ENCODE measurements around the gene TRNP1. TPM values are rescaled to one million over a fixed set of nuclear protein-coding genes. Genes with fewer than 3 reads are reported as not detected.

The TRNP1 gene
- total and polyA plus RNA-seq, 2 of the 4 experiments (the other 2 are of a cell fraction): 63.3 to 91.6 TPM

GRCh38 chr1:26994020-26994786 lies 711 bp downstream of the TRNP1 start:
- ATAC-seq (ENCODE audit: low read depth): peak; percentile 2
- BruUV-seq (replicated peaks): no TSS peak
- Histone ChIP-seq H3K79me1 (ENCODE audit: low read depth in 1 of 2, low read length in 2 of 2) (peaks cover 8 to 45% of the 10 kb centered on the region in 2 experiments; a peak in 3 of 4 replicates), H3K36me3 (ENCODE audit: control insufficient read depth, insufficient read depth, low read length) (peaks cover 10% of the 10 kb centered on the region; the same call in 1 of the 2 replicates), H3K4ac (ENCODE audit: low read depth, low read length) (peak overlapping the region; percentile 38), H4K8ac (ENCODE audit: low read depth in 2 of 2, low read length in 2 of 2) (peak overlapping the region; percentile 16 to 65; a peak in 1 of 4 replicates), H4K20me1 (ENCODE audit: insufficient read depth, low read length) (peaks cover 30% of the 10 kb centered on the region), H3K9me3 (ENCODE audit: control insufficient read depth, insufficient read depth, low read length) (no peaks in the 10 kb centered on the region), H2BK20ac (ENCODE audit: low read depth, low read length) (no peak overlapping the region), H4K91ac (ENCODE audit: insufficient read depth, low read depth, low read length) (peak overlapping the region; percentile 36; the same call in 1 of the 2 replicates), H3K4me2 (ENCODE audit: low read depth, low read length) (peak overlapping the region; percentile 85), H3K4me3 (ENCODE audit: insufficient read depth, low read depth, low read length) (peak overlapping the region; percentile 95), H3K18ac (ENCODE audit: low read depth, low read length) (no peak overlapping the region; the same call in 1 of the 2 replicates), H3K23ac (ENCODE audit: low read depth, low read length) (peak overlapping the region; percentile 46), H2AK5ac (ENCODE audit: low read depth, low read length) (peak overlapping the region; percentile 22), H3K27ac (ENCODE audit: insufficient read depth, low read length) (peak overlapping the region; percentile 88), H2AFZ (replicated peaks; ENCODE audit: low read length, poor library complexity) (peak overlapping the region; percentile 85), H3K9ac (ENCODE audit: low read depth, low read length) (peak overlapping the region; percentile 91), H2BK15ac (ENCODE audit: low read depth, low read length) (no peak overlapping the region), H2BK5ac (ENCODE audit: low read depth, low read length, poor library complexity, severe bottlenecking) (peak overlapping the region; percentile 91), H2AK9ac (replicated peaks; ENCODE audit: low read depth, low read length, poor library complexity) (peak overlapping the region; percentile 91), H3K14ac (replicated peaks; ENCODE audit: low read depth, low read length) (peak overlapping the region; percentile 59), H3K27me3 (ENCODE audit: control insufficient read depth, insufficient read depth, low read length) (no peaks in the 10 kb centered on the region), H3K9me1 (ENCODE audit: insufficient read depth, low read length) (peaks cover 23% of the 10 kb centered on the region), H4K5ac (ENCODE audit: low read depth, low read length) (no peak overlapping the region), H3K4me1 (ENCODE audit: control insufficient read depth, insufficient read depth, low read length) (peaks cover 49% of the 10 kb centered on the region), H3K56ac (ENCODE audit: extremely low read depth, insufficient read depth, low read length) (peak overlapping the region; percentile 52; the same call in 1 of the 2 replicates), H2BK120ac (ENCODE audit: low read depth, low read length) (peak overlapping the region; percentile 35; the same call in 1 of the 2 replicates)
- WGBS, 2 experiments (ENCODE audit: extremely low coverage in 2 of 2, insufficient read length in 1 of 2): 1% methylated on average over 42 of the region's 97 CpGs; no CpG with 5 or more reads in 1 of the 2 experiments
- intact Hi-C loops (cut with micrococcal nuclease): no loop called here
- ChIA-PET POLR2A (ENCODE audit: unreplicated experiment) (interaction anchor here (0.6 kb wide), 1 partner anchor 39 kb away, joined by 3 read pairs; no protein-coding TSS in a partner anchor), CTCF (interaction anchor here (0.7 to 1.4 kb wide), 4 partner anchors 27 to 1749 kb away, joined by 3 to 5 read pairs (median 4); no protein-coding TSS in a partner anchor)
- in situ Hi-C loops (cut with MboI; ENCODE audit: low sequenced_read_pairs): no loop called here
- dilution Hi-C loops (cut with HindIII; ENCODE audit: low sequenced_read_pairs, unreplicated experiment): no loop called here
- DNase-seq: no peak
- TF ChIP-seq CTCF (conservative IDR thresholded peaks at IDR 0.05; ENCODE audit: low read depth, low read length) (no peak), FOS (IDR thresholded peaks at IDR 0.05; ENCODE audit: low read depth, low read length) (no peak), CEBPB (IDR thresholded peaks at IDR 0.05; ENCODE audit: low read depth, low read length) (no peak), RCOR1 (IDR thresholded peaks at IDR 0.05; ENCODE audit: insufficient replicate concordance, low read length) (no peak), NFE2L2 (IDR thresholded peaks at IDR 0.05; ENCODE audit: low read depth, low read length) (no peak), POLR2A (IDR thresholded peaks at IDR 0.05; ENCODE audit: low read depth, low read length) (no peak), RAD21 (IDR thresholded peaks at IDR 0.05; ENCODE audit: low read length) (no peak), ELK1 (IDR thresholded peaks at IDR 0.05; ENCODE audit: borderline replicate concordance, low read depth, low read length) (no peak), SMC3 (IDR thresholded peaks at IDR 0.05; ENCODE audit: low read depth, low read length) (no peak), RFX5 (IDR thresholded peaks at IDR 0.05; ENCODE audit: low read depth, low read length) (no peak), BHLHE40 (IDR thresholded peaks at IDR 0.05; ENCODE audit: low read depth, low read length) (no peak), MAFK (IDR thresholded peaks at IDR 0.05; ENCODE audit: low read depth, low read length) (no peak), MAZ (IDR thresholded peaks at IDR 0.05; ENCODE audit: borderline replicate concordance, low read depth, low read length) (no peak), MXI1 (IDR thresholded peaks at IDR 0.05; ENCODE audit: borderline replicate concordance, low read depth, low read length) (no peak)
